ENCODE results near the gene MAX. TPM values are rescaled to one million over a fixed set of nuclear protein-coding genes. Genes with fewer than 3 reads are reported as not detected.
A peak's percentile ranks its signal among the peaks of the same experiment; 100 is the strongest.

MAX gene
- total and polyA plus RNA-seq, 9 of the 15 experiments (the other 6 are each of a cell fraction or from before 2014, with no cell fraction given) = 15.4 to 96.5 (median 51.6) TPM

DNA sequence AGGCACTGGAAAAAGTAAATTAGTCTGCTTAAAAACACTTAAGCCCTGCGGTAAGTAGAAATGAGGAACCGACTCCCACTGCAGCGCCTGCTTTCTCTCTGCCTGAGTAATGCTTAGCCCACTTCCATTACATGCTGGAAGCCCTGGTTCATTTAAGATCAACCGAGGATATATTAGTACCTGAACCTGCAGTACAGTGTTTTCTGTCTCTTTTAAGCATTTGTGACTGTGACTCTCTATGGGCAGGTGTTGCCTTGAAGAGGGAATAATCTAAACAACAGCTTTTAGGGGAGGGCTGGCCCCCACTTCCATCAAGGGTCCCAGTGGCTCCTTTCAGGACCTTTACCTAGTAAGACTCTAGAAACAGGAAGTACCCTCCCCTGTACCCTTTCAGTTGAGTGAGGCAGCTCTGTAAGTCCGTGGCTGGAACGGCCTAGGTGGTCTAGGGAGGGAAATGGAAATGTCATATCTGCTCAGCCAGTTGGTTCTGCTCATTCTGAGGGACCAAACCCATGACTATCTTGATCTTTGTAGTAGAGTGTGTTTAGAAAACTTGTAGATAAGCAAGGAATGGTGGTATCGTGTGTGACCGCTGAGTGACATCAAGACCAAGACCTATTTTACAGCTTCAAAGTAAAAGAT is 59.5 kb downstream of the MAX start (continued):
- TF ChIP-seq, protein P1, sequence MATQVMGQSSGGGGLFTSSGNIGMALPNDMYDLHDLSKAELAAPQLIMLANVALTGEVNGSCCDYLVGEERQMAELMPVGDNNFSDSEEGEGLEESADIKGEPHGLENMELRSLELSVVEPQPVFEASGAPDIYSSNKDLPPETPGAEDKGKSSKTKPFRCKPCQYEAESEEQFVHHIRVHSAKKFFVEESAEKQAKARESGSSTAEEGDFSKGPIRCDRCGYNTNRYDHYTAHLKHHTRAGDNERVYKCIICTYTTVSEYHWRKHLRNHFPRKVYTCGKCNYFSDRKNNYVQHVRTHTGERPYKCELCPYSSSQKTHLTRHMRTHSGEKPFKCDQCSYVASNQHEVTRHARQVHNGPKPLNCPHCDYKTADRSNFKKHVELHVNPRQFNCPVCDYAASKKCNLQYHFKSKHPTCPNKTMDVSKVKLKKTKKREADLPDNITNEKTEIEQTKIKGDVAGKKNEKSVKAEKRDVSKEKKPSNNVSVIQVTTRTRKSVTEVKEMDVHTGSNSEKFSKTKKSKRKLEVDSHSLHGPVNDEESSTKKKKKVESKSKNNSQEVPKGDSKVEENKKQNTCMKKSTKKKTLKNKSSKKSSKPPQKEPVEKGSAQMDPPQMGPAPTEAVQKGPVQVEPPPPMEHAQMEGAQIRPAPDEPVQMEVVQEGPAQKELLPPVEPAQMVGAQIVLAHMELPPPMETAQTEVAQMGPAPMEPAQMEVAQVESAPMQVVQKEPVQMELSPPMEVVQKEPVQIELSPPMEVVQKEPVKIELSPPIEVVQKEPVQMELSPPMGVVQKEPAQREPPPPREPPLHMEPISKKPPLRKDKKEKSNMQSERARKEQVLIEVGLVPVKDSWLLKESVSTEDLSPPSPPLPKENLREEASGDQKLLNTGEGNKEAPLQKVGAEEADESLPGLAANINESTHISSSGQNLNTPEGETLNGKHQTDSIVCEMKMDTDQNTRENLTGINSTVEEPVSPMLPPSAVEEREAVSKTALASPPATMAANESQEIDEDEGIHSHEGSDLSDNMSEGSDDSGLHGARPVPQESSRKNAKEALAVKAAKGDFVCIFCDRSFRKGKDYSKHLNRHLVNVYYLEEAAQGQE (IDR thresholded peaks at IDR 0.05; ENCODE audit: borderline replicate concordance) = peak; percentile 25; the same call in 1 of the 2 replicates
- TF ChIP-seq, protein P1 (CRISPR knock-in tag; IDR thresholded peaks at IDR 0.05; ENCODE audit: low read depth) = no peak
- TF ChIP-seq, protein P2, sequence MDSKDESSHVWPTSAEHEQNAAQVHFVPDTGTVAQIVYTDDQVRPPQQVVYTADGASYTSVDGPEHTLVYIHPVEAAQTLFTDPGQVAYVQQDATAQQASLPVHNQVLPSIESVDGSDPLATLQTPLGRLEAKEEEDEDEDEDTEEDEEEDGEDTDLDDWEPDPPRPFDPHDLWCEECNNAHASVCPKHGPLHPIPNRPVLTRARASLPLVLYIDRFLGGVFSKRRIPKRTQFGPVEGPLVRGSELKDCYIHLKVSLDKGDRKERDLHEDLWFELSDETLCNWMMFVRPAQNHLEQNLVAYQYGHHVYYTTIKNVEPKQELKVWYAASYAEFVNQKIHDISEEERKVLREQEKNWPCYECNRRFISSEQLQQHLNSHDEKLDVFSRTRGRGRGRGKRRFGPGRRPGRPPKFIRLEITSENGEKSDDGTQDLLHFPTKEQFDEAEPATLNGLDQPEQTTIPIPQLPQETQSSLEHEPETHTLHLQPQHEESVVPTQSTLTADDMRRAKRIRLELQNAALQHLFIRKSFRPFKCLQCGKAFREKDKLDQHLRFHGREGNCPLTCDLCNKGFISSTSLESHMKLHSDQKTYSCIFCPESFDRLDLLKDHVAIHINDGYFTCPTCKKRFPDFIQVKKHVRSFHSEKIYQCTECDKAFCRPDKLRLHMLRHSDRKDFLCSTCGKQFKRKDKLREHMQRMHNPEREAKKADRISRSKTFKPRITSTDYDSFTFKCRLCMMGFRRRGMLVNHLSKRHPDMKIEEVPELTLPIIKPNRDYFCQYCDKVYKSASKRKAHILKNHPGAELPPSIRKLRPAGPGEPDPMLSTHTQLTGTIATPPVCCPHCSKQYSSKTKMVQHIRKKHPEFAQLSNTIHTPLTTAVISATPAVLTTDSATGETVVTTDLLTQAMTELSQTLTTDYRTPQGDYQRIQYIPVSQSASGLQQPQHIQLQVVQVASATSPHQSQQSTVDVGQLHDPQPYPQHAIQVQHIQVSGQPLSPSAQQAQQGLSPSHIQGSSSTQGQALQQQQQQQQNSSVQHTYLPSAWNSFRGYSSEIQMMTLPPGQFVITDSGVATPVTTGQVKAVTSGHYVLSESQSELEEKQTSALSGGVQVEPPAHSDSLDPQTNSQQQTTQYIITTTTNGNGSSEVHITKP (IDR thresholded peaks at IDR 0.05; ENCODE audit: partially characterized antibody) = peak; percentile 81
- TF ChIP-seq TAF9B (IDR thresholded peaks at IDR 0.05; ENCODE audit: partially characterized antibody) = no peak
- no peak for TF ChIP-seq ZNF561 (CRISPR knock-in tag; conservative IDR thresholded peaks at IDR 0.05)
- no peak for TF ChIP-seq CEBPB (tag; IDR thresholded peaks at IDR 0.05)
- TF ChIP-seq DPF2 (IDR thresholded peaks at IDR 0.05) = peak; percentile 96
- TF ChIP-seq DACH1 (IDR thresholded peaks at IDR 0.05; ENCODE audit: partially characterized antibody) = no peak
- no peak for TF ChIP-seq RFX7 (CRISPR knock-in tag; IDR thresholded peaks at IDR 0.05)
- no peak for TF ChIP-seq ZNF586 (CRISPR knock-in tag; conservative IDR thresholded peaks at IDR 0.05)
- peak; percentile 82 for TF ChIP-seq SMAD4 (CRISPR knock-in tag; conservative IDR thresholded peaks at IDR 0.05)
- TF ChIP-seq, protein P3, sequence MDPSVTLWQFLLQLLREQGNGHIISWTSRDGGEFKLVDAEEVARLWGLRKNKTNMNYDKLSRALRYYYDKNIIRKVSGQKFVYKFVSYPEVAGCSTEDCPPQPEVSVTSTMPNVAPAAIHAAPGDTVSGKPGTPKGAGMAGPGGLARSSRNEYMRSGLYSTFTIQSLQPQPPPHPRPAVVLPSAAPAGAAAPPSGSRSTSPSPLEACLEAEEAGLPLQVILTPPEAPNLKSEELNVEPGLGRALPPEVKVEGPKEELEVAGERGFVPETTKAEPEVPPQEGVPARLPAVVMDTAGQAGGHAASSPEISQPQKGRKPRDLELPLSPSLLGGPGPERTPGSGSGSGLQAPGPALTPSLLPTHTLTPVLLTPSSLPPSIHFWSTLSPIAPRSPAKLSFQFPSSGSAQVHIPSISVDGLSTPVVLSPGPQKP (CRISPR knock-in tag; IDR thresholded peaks at IDR 0.05) = no peak
- peak; percentile 47 for TF ChIP-seq BCOR (IDR thresholded peaks at IDR 0.05)
- TF ChIP-seq YY1 (IDR thresholded peaks at IDR 0.05; ENCODE audit: borderline replicate concordance in 1 of 3, control insufficient read depth in 1 of 3, extremely low read depth in 1 of 3, insufficient read depth in 3 of 3, insufficient read length in 1 of 3, insufficient replicate concordance in 2 of 3, low read depth in 1 of 3, low read length in 2 of 3) = no peak
- no peak for TF ChIP-seq NUFIP1 (IDR thresholded peaks at IDR 0.05; ENCODE audit: partially characterized antibody)

All from K562 (cell line).